Parathyroid adenoma (tissue), 2 donors: ENCODE measurements around the gene IL1RAPL2.

Experiments
- H2AFZ ChIP-seq: fragments of 300-600 bp; sonication (generic); one replicate; pipeline ENCODE4 v1.7.0; 2017; ENCODE audit warnings: antibody characterized with exemption, mild to moderate bottlenecking
- H3K27ac ChIP-seq: fragments of 300-600 bp; sonication (generic); one replicate; pipeline ENCODE4 v1.7.0; 2017
- H3K27me3 ChIP-seq: fragments of 300-600 bp; sonication (generic); one replicate; pipeline ENCODE4 v1.7.0; 2017; ENCODE audit warnings: low read length; ENCODE audit not compliant: control insufficient read depth, insufficient read depth
- H3K36me3 ChIP-seq: fragments of 300-600 bp; sonication (generic); one replicate; pipeline ENCODE4 v1.7.0; 2017; ENCODE audit warnings: low read length; ENCODE audit not compliant: control insufficient read depth, insufficient read depth
- H3K4me1 ChIP-seq: fragments of 300-600 bp; sonication (generic); one replicate; pipeline ENCODE4 v1.7.0; 2017; ENCODE audit warnings: control low read depth
- H3K4me2 ChIP-seq: fragments of 300-600 bp; sonication (generic); one replicate; pipeline ENCODE4 v1.7.0; 2017; ENCODE audit warnings: low read length
- H3K4me3 ChIP-seq: fragments of 300-600 bp; sonication (generic); one replicate; pipeline ENCODE4 v1.7.0; 2017; ENCODE audit warnings: low read depth, low read length
- H3K79me2 ChIP-seq: fragments of 300-600 bp; sonication (generic); one replicate; pipeline ENCODE4 v1.7.0; 2017; ENCODE audit warnings: control low read depth
- H3K9ac ChIP-seq: fragments of 300-600 bp; sonication (generic); one replicate; pipeline ENCODE4 v1.7.0; 2017; ENCODE audit warnings: mild to moderate bottlenecking
- H3K9me3 ChIP-seq: fragments of 300-600 bp; sonication (generic); one replicate; pipeline ENCODE4 v1.7.0; 2017; ENCODE audit warnings: low read length; ENCODE audit not compliant: control insufficient read depth
- CTCF ChIP-seq: fragments of 300-600 bp; sonication (generic); IDR thresholded peaks from one replicate; pipeline ENCODE4 v1.7.0; 2017; ENCODE audit warnings: antibody characterized with exemption, mild to moderate bottlenecking
- donor health status: primary hyperparathyroidism.

The IL1RAPL2 gene

DNA sequence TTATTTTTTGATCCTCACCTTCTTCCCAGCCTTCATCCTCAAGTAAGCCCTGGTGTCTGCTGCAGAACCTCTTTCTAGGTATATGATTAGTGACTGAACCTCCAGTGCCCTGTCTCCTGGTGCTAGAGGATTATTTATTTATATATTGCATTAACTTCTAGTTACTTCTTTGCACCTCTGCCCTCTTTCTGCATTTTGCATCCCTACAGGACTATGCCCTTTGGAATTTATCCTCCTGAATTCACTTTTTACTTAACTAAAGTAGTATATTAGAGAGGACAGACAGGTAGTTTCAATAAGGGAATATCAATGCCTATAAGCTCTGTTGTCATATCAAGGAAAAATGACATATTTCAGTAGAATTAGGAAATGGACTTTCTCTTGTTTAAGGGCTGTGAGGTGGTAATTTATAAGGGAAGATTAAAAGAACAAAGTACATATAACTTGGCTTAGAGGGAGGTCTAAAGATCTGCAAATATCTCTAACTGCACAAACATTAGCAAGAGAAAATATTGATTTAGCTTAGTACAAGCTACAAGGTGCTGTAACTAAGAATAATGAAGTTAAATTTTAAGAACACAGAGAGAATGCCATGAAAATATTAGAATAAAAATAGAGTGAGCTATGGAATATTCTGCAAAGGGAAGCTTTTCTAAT, 472.8 kb downstream of the IL1RAPL2 start:
- Histone ChIP-seq H3K27ac (no peak overlapping the region), H3K4me2 (no peak overlapping the region), H3K27me3 (no peaks in the 10 kb centered on the region), H3K4me3 (no peak overlapping the region), H3K9me3 (no peaks in the 10 kb centered on the region), H2AFZ (no peak overlapping the region), H3K36me3 (no peaks in the 10 kb centered on the region), H3K79me2 (no peaks in the 10 kb centered on the region), H3K9ac (no peak overlapping the region), H3K4me1 (no peaks in the 10 kb centered on the region)
- TF ChIP-seq CTCF: no peak

DNA sequence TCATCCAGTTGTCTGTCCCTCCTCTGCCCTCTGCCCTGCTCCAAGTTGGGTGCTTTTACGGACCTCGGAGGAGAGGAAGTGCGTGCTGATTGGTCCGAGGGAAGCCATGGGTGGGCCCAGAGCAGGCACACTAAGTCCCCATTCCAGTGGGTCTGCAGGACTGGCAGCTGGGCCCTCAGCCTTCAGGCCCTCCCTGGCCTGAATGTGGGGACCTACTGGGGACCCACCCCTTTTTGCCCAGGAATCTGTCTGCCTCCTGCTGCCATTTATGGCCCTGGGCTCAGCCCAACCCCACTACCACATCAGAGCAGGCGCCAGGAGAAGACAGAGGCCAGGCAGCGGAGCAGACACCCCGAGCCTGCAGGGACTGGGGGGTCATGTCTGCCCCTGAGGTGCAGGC, 484.9 kb downstream of the IL1RAPL2 start:
- H3K36me3 ChIP-seq: no peaks in the 10 kb centered on the region
- H3K4me3 ChIP-seq: no peak overlapping the region
- TF ChIP-seq CTCF: no peak
- H3K9me3 ChIP-seq: no peaks in the 10 kb centered on the region
- no peaks in the 10 kb centered on the region for H3K79me2 ChIP-seq
- no peaks in the 10 kb centered on the region for H3K27me3 ChIP-seq
- H3K4me2 ChIP-seq: no peak overlapping the region
- no peak overlapping the region for H3K9ac ChIP-seq
- H2AFZ ChIP-seq: no peak overlapping the region
- H3K27ac ChIP-seq: no peak overlapping the region
- H3K4me1 ChIP-seq: no peaks in the 10 kb centered on the region

DNA sequence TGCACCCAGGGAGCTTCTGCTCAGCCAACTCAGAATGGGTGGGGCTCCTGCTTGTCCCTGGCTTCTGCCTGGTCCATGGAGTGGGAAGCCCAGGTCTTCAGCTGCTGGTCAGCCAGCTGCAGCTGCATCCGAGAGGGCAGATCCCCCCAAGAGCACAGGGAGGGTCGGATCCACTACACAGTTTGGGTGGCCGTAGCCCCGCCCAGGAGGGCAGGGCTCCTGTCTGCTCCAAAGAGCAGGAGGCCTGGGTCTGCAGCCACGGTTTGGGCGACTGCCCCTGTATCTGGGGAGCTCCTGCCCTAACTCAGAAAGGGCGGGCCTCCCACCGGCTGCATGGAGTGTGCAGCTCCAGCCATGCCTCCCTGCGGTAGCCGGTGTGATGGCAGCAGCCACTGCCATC, 485.4 kb downstream of the IL1RAPL2 start:
- H2AFZ ChIP-seq: no peak overlapping the region
- no peak overlapping the region for H3K27ac ChIP-seq
- no peaks in the 10 kb centered on the region for H3K27me3 ChIP-seq
- TF ChIP-seq CTCF: no peak
- no peak overlapping the region for H3K9ac ChIP-seq
- no peak overlapping the region for H3K4me2 ChIP-seq
- no peaks in the 10 kb centered on the region for H3K9me3 ChIP-seq
- no peaks in the 10 kb centered on the region for H3K79me2 ChIP-seq
- H3K4me1 ChIP-seq: no peaks in the 10 kb centered on the region
- H3K36me3 ChIP-seq: no peaks in the 10 kb centered on the region
- H3K4me3 ChIP-seq: no peak overlapping the region

GRCh38 chrX:105052926-105053325, 486.9 kb downstream of the IL1RAPL2 start:
- Histone ChIP-seq H3K79me2 (no peaks in the 10 kb centered on the region), H3K4me1 (no peaks in the 10 kb centered on the region), H3K4me3 (no peak overlapping the region), H3K27me3 (no peaks in the 10 kb centered on the region), H3K9me3 (no peaks in the 10 kb centered on the region), H3K4me2 (no peak overlapping the region), H3K9ac (no peak overlapping the region), H3K36me3 (no peaks in the 10 kb centered on the region), H2AFZ (no peak overlapping the region), H3K27ac (no peak overlapping the region)
- no peak for TF ChIP-seq CTCF

- H3K4me3 ChIP-seq: no peak overlapping the region
- no peak overlapping the region for H3K9ac ChIP-seq
- no peaks in the 10 kb centered on the region for H3K79me2 ChIP-seq
- H2AFZ ChIP-seq: no peak overlapping the region
- no peaks in the 10 kb centered on the region for H3K27me3 ChIP-seq
- no peak overlapping the region for H3K27ac ChIP-seq
- H3K4me1 ChIP-seq: no peaks in the 10 kb centered on the region
- no peaks in the 10 kb centered on the region for H3K9me3 ChIP-seq
- no peak for TF ChIP-seq CTCF
- H3K36me3 ChIP-seq: no peaks in the 10 kb centered on the region
- H3K4me2 ChIP-seq: no peak overlapping the region
Observed at GRCh38 chrX:105063743-105064142, 497.7 kb downstream of the IL1RAPL2 start.
